Mucosa of stomach (tissue), 1 donor: ENCODE data around the gene ABCC11.
"Not testable (repeated sequence)": the region's sequence is repeated elsewhere in the genome, so short reads cannot be mapped to it uniquely, and the experiment has no call there.

ENCODE experiments used
- H3K27me3 ChIP-seq: one replicate; pipeline ENCODE4 v1.7.0; 2013; ENCODE audit warnings: mild to moderate bottlenecking, low read length; ENCODE audit not compliant: control insufficient read depth, insufficient read depth
- H3K36me3 ChIP-seq: one replicate; pipeline ENCODE4 v1.7.0; 2013; ENCODE audit warnings: low read length; ENCODE audit not compliant: control insufficient read depth, insufficient read depth
- H3K4me1 ChIP-seq: one replicate; pipeline ENCODE4 v1.7.0; 2013; ENCODE audit warnings: mild to moderate bottlenecking, low read length; ENCODE audit not compliant: control insufficient read depth, insufficient read depth
- H3K4me3 ChIP-seq: one replicate; pipeline ENCODE4 v1.7.0; 2013; ENCODE audit warnings: low read length
- H3K9ac ChIP-seq: one replicate; pipeline ENCODE4 v1.7.0; 2013; ENCODE audit warnings: mild to moderate bottlenecking, low read length, moderate library complexity
- H3K9me3 ChIP-seq: one replicate; pipeline ENCODE4 v1.7.0; 2013; ENCODE audit warnings: mild to moderate bottlenecking, low read length, moderate library complexity; ENCODE audit not compliant: control insufficient read depth
- donor health status: Pancreatic carcinoma.

Gene ABCC11

GRCh38 chr16:48244080-48244862, 3.1 kb downstream of the ABCC11 start, which contains the start of gene LONP2:
LONP2 (plus strand) TSS chr16:48244300; CDS start chr16:48244389, 89 bp downstream.
- H3K36me3 ChIP-seq = no peaks in the 10 kb centered on the region
- H3K9me3 ChIP-seq = no peaks in the 10 kb centered on the region
- peak within 1 kb of the TSS; percentile 91 for H3K9ac ChIP-seq
- H3K4me3 ChIP-seq = peak within 1 kb of the TSS; percentile 98
- H3K27me3 ChIP-seq = no peaks in the 10 kb centered on the region
- peaks cover 13% of the 10 kb centered on the region for H3K4me1 ChIP-seq

- H3K4me3 ChIP-seq, H3K9ac ChIP-seq, H3K9me3 ChIP-seq, H3K27me3 ChIP-seq, H3K36me3 ChIP-seq: not testable (repeated sequence)
- peaks cover 16% of the 10 kb centered on the region for H3K4me1 ChIP-seq
These were observed 7.2 kb downstream of the ABCC11 start for GRCh38 chr16:48240147-48240546.

GRCh38 chr16:48236286-48236685, 11.1 kb downstream of the ABCC11 start:
- peaks cover 18% of the 10 kb centered on the region for H3K4me1 ChIP-seq
- H3K9me3 ChIP-seq = no peaks in the 10 kb centered on the region
- no peak overlapping the region for H3K4me3 ChIP-seq
- no peak overlapping the region for H3K9ac ChIP-seq
- H3K27me3 ChIP-seq = no peaks in the 10 kb centered on the region
- H3K36me3 ChIP-seq = no peaks in the 10 kb centered on the region

- Histone ChIP-seq H3K4me3 (no peak overlapping the region), H3K9me3 (no peaks in the 10 kb centered on the region), H3K9ac (no peak overlapping the region), H3K36me3 (no peaks in the 10 kb centered on the region), H3K4me1 (peaks cover 18% of the 10 kb centered on the region), H3K27me3 (no peaks in the 10 kb centered on the region)
These were observed 11.7 kb downstream of the ABCC11 start for GRCh38 chr16:48235556-48236136.

- H3K9me3 ChIP-seq = no peaks in the 10 kb centered on the region
- peaks cover 19% of the 10 kb centered on the region for H3K4me1 ChIP-seq
- no peaks in the 10 kb centered on the region for H3K27me3 ChIP-seq
- H3K36me3 ChIP-seq = no peaks in the 10 kb centered on the region
- H3K4me3 ChIP-seq = no peak overlapping the region
- H3K9ac ChIP-seq = no peak overlapping the region
These were observed 12.2 kb downstream of the ABCC11 start for GRCh38 chr16:48235058-48235555.

GRCh38 chr16:48234630-48235029, 12.7 kb downstream of the ABCC11 start:
- no peaks in the 10 kb centered on the region for H3K27me3 ChIP-seq
- no peaks in the 10 kb centered on the region for H3K36me3 ChIP-seq
- H3K9ac ChIP-seq = no peak overlapping the region
- H3K4me1 ChIP-seq = peaks cover 23% of the 10 kb centered on the region
- H3K4me3 ChIP-seq = no peak overlapping the region
- no peaks in the 10 kb centered on the region for H3K9me3 ChIP-seq

GRCh38 chr16:48232493-48233040, 14.8 kb downstream of the ABCC11 start:
- Histone ChIP-seq H3K36me3 (no peaks in the 10 kb centered on the region), H3K27me3 (no peaks in the 10 kb centered on the region), H3K4me3 (no peak overlapping the region), H3K9ac (no peak overlapping the region), H3K9me3 (no peaks in the 10 kb centered on the region), H3K4me1 (peaks cover 27% of the 10 kb centered on the region)

GRCh38 chr16:48231727-48232492, 15.4 kb downstream of the ABCC11 start:
- Histone ChIP-seq H3K9ac (no peak overlapping the region), H3K27me3 (no peaks in the 10 kb centered on the region), H3K4me1 (peaks cover 27% of the 10 kb centered on the region), H3K4me3 (no peak overlapping the region), H3K36me3 (no peaks in the 10 kb centered on the region), H3K9me3 (no peaks in the 10 kb centered on the region)

- no peaks in the 10 kb centered on the region for H3K27me3 ChIP-seq
- no peak overlapping the region for H3K9ac ChIP-seq
- H3K9me3 ChIP-seq = no peaks in the 10 kb centered on the region
- no peaks in the 10 kb centered on the region for H3K36me3 ChIP-seq
- H3K4me1 ChIP-seq = peaks cover 9% of the 10 kb centered on the region
- no peak overlapping the region for H3K4me3 ChIP-seq
These were observed 21.9 kb downstream of the ABCC11 start for GRCh38 chr16:48225456-48225855.

- no peaks in the 10 kb centered on the region for H3K4me1 ChIP-seq
- H3K4me3 ChIP-seq = no peak overlapping the region
- no peaks in the 10 kb centered on the region for H3K9me3 ChIP-seq
- no peak overlapping the region for H3K9ac ChIP-seq
- H3K27me3 ChIP-seq = no peaks in the 10 kb centered on the region
- no peaks in the 10 kb centered on the region for H3K36me3 ChIP-seq
These were observed 23.8 kb downstream of the ABCC11 start for GRCh38 chr16:48223490-48223889.

GRCh38 chr16:48220891-48221290, 26.4 kb downstream of the ABCC11 start:
- Histone ChIP-seq H3K36me3 (no peaks in the 10 kb centered on the region), H3K4me3 (no peak overlapping the region), H3K27me3 (no peaks in the 10 kb centered on the region), H3K9ac (no peak overlapping the region), H3K9me3 (no peaks in the 10 kb centered on the region), H3K4me1 (no peaks in the 10 kb centered on the region)

GRCh38 chr16:48218473-48218872, 28.9 kb downstream of the ABCC11 start:
- H3K27me3 ChIP-seq = no peaks in the 10 kb centered on the region
- no peaks in the 10 kb centered on the region for H3K4me1 ChIP-seq
- no peaks in the 10 kb centered on the region for H3K36me3 ChIP-seq
- no peak overlapping the region for H3K4me3 ChIP-seq
- H3K9ac ChIP-seq = no peak overlapping the region
- no peaks in the 10 kb centered on the region for H3K9me3 ChIP-seq
